Fibroblast of mammary gland (primary cell): ENCODE data around the gene GRIA4.
A peak's percentile ranks its signal among the peaks of the same experiment; 100 is the strongest.

ENCODE experiments used
- DNase-seq: peaks from one replicate; pipeline ENCODE4 v3.0.0-alpha.2; 2010; ENCODE audit warnings: low read depth
- H3K4me3 ChIP-seq: 2 replicates; pipeline ENCODE4 v1.5.1; 2011; ENCODE audit warnings: low read depth, mild to moderate bottlenecking, low read length, moderate library complexity; ENCODE audit not compliant: control insufficient read depth
- CTCF ChIP-seq: conservative IDR thresholded peaks from 2 replicates; pipeline ENCODE4 v1.5.1; 2011; ENCODE audit warnings: low read depth, low read length, inconsistent platforms; ENCODE audit not compliant: control insufficient read depth, insufficient read depth

GRIA4 gene

GRCh38 chr11:105907319-105907718 is 297.4 kb downstream of the GRIA4 start:
- no peak overlapping the region for H3K4me3 ChIP-seq
- TF ChIP-seq CTCF: no peak
- DNase-seq: no peak

- peak; percentile 38 for DNase-seq
- TF ChIP-seq CTCF: no peak
- H3K4me3 ChIP-seq: no peak overlapping the region
These were observed 300.3 kb downstream of the GRIA4 start for GRCh38 chr11:105910095-105910715.

- no peak for TF ChIP-seq CTCF
- H3K4me3 ChIP-seq: no peak overlapping the region
- DNase-seq: no peak
These were observed 301.6 kb downstream of the GRIA4 start for GRCh38 chr11:105911454-105911853.

GRCh38 chr11:105912666-105913065 is 302.8 kb downstream of the GRIA4 start:
- TF ChIP-seq CTCF: no peak
- H3K4me3 ChIP-seq: no peak overlapping the region
- DNase-seq: no peak

- H3K4me3 ChIP-seq: no peak overlapping the region
- no peak for DNase-seq
- TF ChIP-seq CTCF: no peak
These were observed 305.1 kb downstream of the GRIA4 start for GRCh38 chr11:105915021-105915420.

- H3K4me3 ChIP-seq: no peak overlapping the region
- TF ChIP-seq CTCF: no peak
- DNase-seq: no peak
These were observed 308.2 kb downstream of the GRIA4 start for GRCh38 chr11:105918039-105918438.

- DNase-seq: no peak
- H3K4me3 ChIP-seq: no peak overlapping the region
- TF ChIP-seq CTCF: no peak
These were observed 308.7 kb downstream of the GRIA4 start for GRCh38 chr11:105918600-105918999.
